ENCODE data around the gene PPP2CA. TPM values are rescaled to one million over a fixed set of nuclear protein-coding genes. Genes with fewer than 3 reads are reported as not detected.
A peak's percentile ranks its signal among the peaks of the same experiment; 100 is the strongest.

The PPP2CA gene
- total and polyA plus RNA-seq, 9 of the 15 experiments (the other 6 are each of a cell fraction or from before 2014, with no cell fraction given) = 23.0 to 257 (median 109) TPM

DNA sequence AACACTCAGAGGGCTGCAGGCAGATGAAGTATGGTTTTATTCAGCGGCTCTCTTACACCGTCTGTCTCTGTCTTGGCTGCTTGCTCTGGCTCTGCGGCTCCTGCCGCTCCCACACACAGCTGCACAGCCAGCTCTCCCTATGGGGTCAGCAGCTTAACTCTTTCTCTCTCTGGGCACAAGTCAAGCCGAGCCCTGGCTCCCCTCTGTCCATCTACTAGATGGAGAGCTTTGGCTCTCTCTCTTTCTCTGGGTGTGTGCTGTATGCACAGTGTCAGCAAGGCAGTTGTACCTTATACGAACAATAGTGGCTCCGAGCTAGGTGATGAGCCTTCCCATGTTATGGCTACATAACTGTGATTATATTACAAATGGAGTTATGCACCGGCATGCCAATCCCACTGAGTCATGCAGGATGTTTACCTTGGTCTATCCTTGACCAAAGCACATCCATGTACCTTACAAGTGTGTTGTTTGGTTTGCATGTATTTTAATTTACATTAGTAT, 19.3 kb upstream of the PPP2CA start (continued):
- TF ChIP-seq PKNOX1 (IDR thresholded peaks at IDR 0.05) (no peak), TSC22D4 (tag; IDR thresholded peaks at IDR 0.05) (no peak), ZNF384 (IDR thresholded peaks at IDR 0.05; ENCODE audit: low read depth, low read length) (no peak), DDX20 (tag; IDR thresholded peaks at IDR 0.05; ENCODE audit: low read depth) (peak; percentile 46; the same call in 1 of the 2 replicates), ZNF764 (CRISPR knock-in tag; IDR thresholded peaks at IDR 0.05; ENCODE audit: low read depth) (no peak), GTF2B (IDR thresholded peaks at IDR 0.05; ENCODE audit: extremely low read depth, insufficient read length) (no peak), TARDBP (IDR thresholded peaks at IDR 0.05) (no peak), KLF16 (IDR thresholded peaks at IDR 0.05) (0 out of 2 replicates have a peak, but pooled peaks have one; percentile 13), ETV1 (tag; conservative IDR thresholded peaks at IDR 0.05; ENCODE audit: low read depth) (peak; percentile 39), NR2C1 (IDR thresholded peaks at IDR 0.05) (no peak), NR2C1 (tag; IDR thresholded peaks at IDR 0.05) (peak; percentile 44; the same call in 1 of the 2 replicates), SPI1 (IDR thresholded peaks at IDR 0.05; ENCODE audit: borderline replicate concordance, low read depth, low read length) (no peak), ATF7 (IDR thresholded peaks at IDR 0.05) (no peak), ATF2 (CRISPR knock-in tag; IDR thresholded peaks at IDR 0.05) (no peak)
- TF ChIP-seq, protein P1, sequence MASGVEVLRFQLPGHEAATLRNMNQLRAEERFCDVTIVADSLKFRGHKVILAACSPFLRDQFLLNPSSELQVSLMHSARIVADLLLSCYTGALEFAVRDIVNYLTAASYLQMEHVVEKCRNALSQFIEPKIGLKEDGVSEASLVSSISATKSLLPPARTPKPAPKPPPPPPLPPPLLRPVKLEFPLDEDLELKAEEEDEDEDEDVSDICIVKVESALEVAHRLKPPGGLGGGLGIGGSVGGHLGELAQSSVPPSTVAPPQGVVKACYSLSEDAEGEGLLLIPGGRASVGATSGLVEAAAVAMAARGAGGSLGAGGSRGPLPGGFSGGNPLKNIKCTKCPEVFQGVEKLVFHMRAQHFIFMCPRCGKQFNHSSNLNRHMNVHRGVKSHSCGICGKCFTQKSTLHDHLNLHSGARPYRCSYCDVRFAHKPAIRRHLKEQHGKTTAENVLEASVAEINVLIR (CRISPR knock-in tag; IDR thresholded peaks at IDR 0.05) = peak; percentile 31; the same call in 1 of the 2 replicates
- TF ChIP-seq, protein P2, sequence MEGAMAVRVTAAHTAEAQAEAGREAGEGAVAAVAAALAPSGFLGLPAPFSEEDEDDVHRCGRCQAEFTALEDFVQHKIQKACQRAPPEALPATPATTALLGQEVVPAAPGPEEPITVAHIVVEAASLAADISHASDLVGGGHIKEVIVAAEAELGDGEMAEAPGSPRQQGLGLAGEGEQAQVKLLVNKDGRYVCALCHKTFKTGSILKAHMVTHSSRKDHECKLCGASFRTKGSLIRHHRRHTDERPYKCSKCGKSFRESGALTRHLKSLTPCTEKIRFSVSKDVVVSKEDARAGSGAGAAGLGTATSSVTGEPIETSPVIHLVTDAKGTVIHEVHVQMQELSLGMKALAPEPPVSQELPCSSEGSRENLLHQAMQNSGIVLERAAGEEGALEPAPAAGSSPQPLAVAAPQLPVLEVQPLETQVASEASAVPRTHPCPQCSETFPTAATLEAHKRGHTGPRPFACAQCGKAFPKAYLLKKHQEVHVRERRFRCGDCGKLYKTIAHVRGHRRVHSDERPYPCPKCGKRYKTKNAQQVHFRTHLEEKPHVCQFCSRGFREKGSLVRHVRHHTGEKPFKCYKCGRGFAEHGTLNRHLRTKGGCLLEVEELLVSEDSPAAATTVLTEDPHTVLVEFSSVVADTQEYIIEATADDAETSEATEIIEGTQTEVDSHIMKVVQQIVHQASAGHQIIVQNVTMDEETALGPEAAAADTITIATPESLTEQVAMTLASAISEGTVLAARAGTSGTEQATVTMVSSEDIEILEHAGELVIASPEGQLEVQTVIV (CRISPR knock-in tag; IDR thresholded peaks at IDR 0.05; ENCODE audit: borderline replicate concordance) = no peak
- TF ChIP-seq, protein P3, sequence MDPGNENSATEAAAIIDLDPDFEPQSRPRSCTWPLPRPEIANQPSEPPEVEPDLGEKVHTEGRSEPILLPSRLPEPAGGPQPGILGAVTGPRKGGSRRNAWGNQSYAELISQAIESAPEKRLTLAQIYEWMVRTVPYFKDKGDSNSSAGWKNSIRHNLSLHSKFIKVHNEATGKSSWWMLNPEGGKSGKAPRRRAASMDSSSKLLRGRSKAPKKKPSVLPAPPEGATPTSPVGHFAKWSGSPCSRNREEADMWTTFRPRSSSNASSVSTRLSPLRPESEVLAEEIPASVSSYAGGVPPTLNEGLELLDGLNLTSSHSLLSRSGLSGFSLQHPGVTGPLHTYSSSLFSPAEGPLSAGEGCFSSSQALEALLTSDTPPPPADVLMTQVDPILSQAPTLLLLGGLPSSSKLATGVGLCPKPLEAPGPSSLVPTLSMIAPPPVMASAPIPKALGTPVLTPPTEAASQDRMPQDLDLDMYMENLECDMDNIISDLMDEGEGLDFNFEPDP (CRISPR knock-in tag; IDR thresholded peaks at IDR 0.05) = no peak
- TF ChIP-seq, protein P4, sequence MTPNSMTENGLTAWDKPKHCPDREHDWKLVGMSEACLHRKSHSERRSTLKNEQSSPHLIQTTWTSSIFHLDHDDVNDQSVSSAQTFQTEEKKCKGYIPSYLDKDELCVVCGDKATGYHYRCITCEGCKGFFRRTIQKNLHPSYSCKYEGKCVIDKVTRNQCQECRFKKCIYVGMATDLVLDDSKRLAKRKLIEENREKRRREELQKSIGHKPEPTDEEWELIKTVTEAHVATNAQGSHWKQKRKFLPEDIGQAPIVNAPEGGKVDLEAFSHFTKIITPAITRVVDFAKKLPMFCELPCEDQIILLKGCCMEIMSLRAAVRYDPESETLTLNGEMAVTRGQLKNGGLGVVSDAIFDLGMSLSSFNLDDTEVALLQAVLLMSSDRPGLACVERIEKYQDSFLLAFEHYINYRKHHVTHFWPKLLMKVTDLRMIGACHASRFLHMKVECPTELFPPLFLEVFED (CRISPR knock-in tag; conservative IDR thresholded peaks at IDR 0.05) = no peak

Measured in K562 (cell line).